Kidney epithelial cell (primary cell): ENCODE results near the gene PALLD. TPM values are rescaled to one million over a fixed set of nuclear protein-coding genes. Genes with fewer than 3 reads are reported as not detected.

Source experiments
- DNase-seq: peaks from one replicate; pipeline ENCODE4 v3.0.0-alpha.2; 2010; ENCODE audit warnings: low read depth
- H3K27me3 ChIP-seq: 2 replicates; pipeline ENCODE4 v1.6.0; 2011; ENCODE audit warnings: low read length; ENCODE audit not compliant: control insufficient read depth, insufficient read depth
- H3K36me3 ChIP-seq: 2 replicates; pipeline ENCODE4 v1.5.1; 2011; ENCODE audit warnings: low read length; ENCODE audit not compliant: control insufficient read depth, insufficient read depth
- H3K4me3 ChIP-seq: 2 replicates; pipeline ENCODE4 v1.5.1; 2011; ENCODE audit warnings: low read depth, mild to moderate bottlenecking, control low read depth, low read length
- CTCF ChIP-seq: IDR thresholded peaks from 2 replicates; pipeline ENCODE4 v1.5.1; 2011; ENCODE audit warnings: mild to moderate bottlenecking, moderate library complexity, low read length, control low read depth, inconsistent platforms; ENCODE audit not compliant: insufficient read depth, poor library complexity, severe bottlenecking
- total RNA-seq: library from RNA; depleted of rRNA; stranded (reverse); fragments of >200 nt; gene quantifications from 2 replicates; pipeline ENCODE4 v1.2.3, GENCODE V29; 2015

The PALLD gene
- total RNA-seq, 1 donor from 2014 or later: 77.4 TPM

DNA sequence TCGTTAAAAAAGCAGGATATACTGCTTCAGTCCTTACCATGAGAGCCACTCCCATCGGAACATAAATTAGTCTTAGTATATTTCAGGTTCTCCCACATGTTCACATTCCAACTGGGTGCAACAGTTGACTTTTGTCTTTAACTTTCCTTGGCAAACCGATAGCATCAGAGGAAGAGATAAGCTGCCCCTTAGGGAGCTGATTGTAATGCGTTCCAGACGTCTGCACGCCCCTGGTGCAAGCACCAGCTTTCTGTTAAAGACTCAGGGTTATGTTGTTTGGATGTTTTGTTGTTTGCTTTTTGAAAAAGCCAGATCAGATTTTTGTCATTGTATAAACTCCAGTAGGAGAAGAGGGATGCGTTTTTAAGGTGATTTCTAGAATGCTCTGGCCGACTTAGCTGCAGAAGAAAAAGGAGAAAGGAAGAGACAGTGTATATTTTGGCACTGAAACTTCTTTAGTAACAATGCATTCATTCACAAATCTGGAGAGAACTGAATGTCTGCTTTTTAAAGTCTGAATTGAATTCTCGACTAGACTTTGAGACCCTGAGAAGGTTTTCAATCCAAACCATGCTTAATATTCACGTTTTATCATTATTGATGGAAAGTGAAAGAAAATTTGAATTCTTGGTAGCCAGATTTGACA lies 352.3 kb downstream of the PALLD start:
- Histone ChIP-seq H3K4me3 (no peak overlapping the region), H3K36me3 (no peaks in the 10 kb centered on the region), H3K27me3 (no peaks in the 10 kb centered on the region)
- no peak for DNase-seq
- no peak for TF ChIP-seq CTCF

DNA sequence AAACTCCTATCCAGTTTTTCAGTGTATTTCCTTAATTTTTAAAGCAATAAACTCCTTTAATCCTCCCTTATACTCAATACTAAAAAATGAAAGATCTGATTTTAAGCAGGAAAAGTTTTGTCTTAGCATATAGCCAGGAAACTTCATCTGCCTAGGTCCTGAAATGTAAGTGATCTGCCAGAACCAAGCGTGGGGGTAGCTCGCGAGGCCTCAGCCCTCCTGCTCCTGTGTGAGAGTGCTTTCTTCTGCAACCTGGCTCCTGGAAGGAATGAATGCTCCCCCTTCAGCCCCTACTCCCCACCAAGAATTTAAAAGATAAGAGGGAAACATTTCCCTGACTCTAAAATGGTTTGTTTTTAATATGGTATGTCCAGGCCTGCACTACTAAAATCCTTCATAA lies 353.1 kb downstream of the PALLD start:
- no peak overlapping the region for H3K4me3 ChIP-seq
- no peaks in the 10 kb centered on the region for H3K27me3 ChIP-seq
- H3K36me3 ChIP-seq: no peaks in the 10 kb centered on the region
- DNase-seq: no peak
- no peak for TF ChIP-seq CTCF

DNA sequence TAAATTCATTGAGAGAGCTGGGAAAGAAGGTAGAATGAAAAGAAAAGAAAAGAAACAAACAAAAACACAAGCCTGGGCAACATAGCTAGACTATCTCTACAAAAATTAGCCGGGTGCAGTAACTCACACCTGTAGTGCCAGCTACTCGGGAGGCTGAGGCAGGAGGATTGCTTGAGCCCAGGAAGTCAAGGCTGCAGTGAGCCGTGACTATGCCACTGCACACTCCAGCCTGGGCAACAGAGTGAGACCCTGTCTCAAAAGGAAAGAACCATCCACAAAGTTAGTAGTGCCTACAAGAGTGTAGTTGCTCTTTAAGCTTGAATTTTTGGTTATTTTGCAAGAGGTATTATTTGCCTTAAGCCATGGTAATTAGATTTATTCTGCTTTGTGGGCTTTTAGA lies 355.5 kb downstream of the PALLD start:
- no peak for DNase-seq
- Histone ChIP-seq H3K4me3 (no peak overlapping the region), H3K27me3 (no peaks in the 10 kb centered on the region), H3K36me3 (no peaks in the 10 kb centered on the region)
- no peak for TF ChIP-seq CTCF

DNA sequence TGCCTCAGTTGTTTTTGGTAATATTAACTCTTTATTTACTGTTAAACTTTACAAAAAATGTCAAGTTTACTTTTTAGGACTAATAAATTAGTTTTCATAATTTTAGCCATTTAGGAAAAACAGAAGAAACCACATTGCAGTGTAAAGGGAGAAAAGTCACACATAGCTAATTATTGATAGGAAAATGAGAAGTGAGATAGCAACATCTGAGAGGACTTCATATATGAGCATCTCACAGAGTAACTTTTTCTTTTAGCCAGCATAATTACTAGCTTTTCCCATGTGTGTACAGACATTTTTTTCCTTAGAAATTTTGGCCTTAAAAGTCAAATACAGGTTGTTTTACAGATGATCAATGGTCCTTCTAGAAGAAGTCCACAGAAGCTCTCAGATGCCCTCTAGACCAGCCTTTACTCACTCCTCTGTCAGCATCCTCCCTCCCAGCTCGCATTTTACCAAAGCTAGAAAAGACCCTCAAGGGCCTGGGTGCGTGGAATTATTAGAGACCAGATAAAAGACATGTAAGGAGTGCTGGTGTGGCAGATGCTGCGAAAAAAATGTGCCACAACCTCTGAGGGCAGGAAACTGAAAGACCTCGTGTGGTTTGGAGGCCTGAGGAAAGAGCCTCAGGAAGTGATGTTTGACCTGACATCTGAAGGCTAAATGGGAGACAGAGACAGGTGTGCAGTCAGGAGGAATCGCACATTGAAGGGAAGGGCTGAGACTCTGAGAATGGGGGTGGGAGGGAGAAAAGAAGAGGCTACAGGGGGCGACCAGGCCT lies 356.3 kb downstream of the PALLD start:
- Histone ChIP-seq H3K4me3 (no peak overlapping the region), H3K36me3 (no peaks in the 10 kb centered on the region), H3K27me3 (no peaks in the 10 kb centered on the region)
- DNase-seq: no peak
- TF ChIP-seq CTCF: no peak

GRCh38 chr4:168853770-168854169 lies 356.9 kb downstream of the PALLD start:
- no peak for TF ChIP-seq CTCF
- no peaks in the 10 kb centered on the region for H3K36me3 ChIP-seq
- no peak overlapping the region for H3K4me3 ChIP-seq
- no peaks in the 10 kb centered on the region for H3K27me3 ChIP-seq
- DNase-seq: no peak
